ENCODE results near the gene HOXB8.

GRCh38 chr17:48599354-48599753 lies 15.7 kb downstream of the HOXB8 start:
- TF ChIP-seq EZH2 (IDR thresholded peaks at IDR 0.05; ENCODE audit: low read length, missing control alignments), result no peak
- TF ChIP-seq CTCF (conservative IDR thresholded peaks at IDR 0.05 in 1 of 2, IDR thresholded peaks at IDR 0.05 in 1 of 2; ENCODE audit: low read depth in 1 of 2, low read length in 2 of 2), result no peak

All from fibroblast of lung (primary cell).